PC-9 (cell line): ENCODE measurements around the gene FAM209B. TPM values are rescaled to one million over a fixed set of nuclear protein-coding genes. Genes with fewer than 3 reads are reported as not detected.

Experiments used
- BruUV-seq: library from RNA; stranded (reverse); fragments of 400-500 nt; replicated peaks from 2 replicates; lab custom pipeline; 2021; lab: Mats Ljungman, UMichigan
- CTCF ChIA-PET: fragments of 300-600 bp; sonication (Branson Sonifier 250); formaldehyde crosslinking; loops from one replicate; lab custom pipeline; 2022; ENCODE audit warnings: antibody characterized with exemption; lab: Charles Lee
- POLR2A ChIA-PET: fragments of 300-600 bp; sonication (Branson Sonifier 250); formaldehyde crosslinking; loops from one replicate; lab custom pipeline; 2022; ENCODE audit warnings: antibody characterized with exemption; ENCODE audit not compliant: unreplicated experiment; lab: Charles Lee
- DNase-seq, 2 experiments: peaks; one replicate each; pipeline versions ENCODE4 v3.0.0 to v3.0.0-alpha.2; 2015 to 2022; ENCODE audit warnings: mixed read lengths in 1 of 2
- H2AFZ ChIP-seq: fragments of 200-600 bp; sonication (generic); 2 replicates; pipeline ENCODE4 v1.8.1; 2017; ENCODE audit warnings: antibody characterized with exemption
- H3F3A ChIP-seq: fragments of 200-600 bp; sonication (generic); 2 replicates; pipeline ENCODE4 v1.8.1; 2017; ENCODE audit warnings: antibody characterized with exemption, mild to moderate bottlenecking, low read depth; ENCODE audit not compliant: insufficient read depth
- H3K27ac ChIP-seq: fragments of 200-600 bp; sonication (generic); 2 replicates; pipeline ENCODE4 v1.6.1; 2016; ENCODE audit warnings: mixed run types
- H3K27me3 ChIP-seq: fragments of 200-600 bp; sonication (generic); 2 replicates; pipeline ENCODE4 v1.6.1; 2016; ENCODE audit warnings: low read depth, mixed run types; ENCODE audit not compliant: insufficient read depth
- H3K36me3 ChIP-seq: fragments of 200-600 bp; sonication (generic); 2 replicates; pipeline ENCODE4 v1.6.1; 2016; ENCODE audit warnings: low read depth, mixed run types
- H3K4me1 ChIP-seq: fragments of 200-600 bp; sonication (generic); replicated peaks from 2 replicates; pipeline ENCODE4 v1.6.1; 2016; ENCODE audit warnings: mixed run types; ENCODE audit not compliant: insufficient read depth
- H3K4me2 ChIP-seq: fragments of 200-600 bp; sonication (generic); 2 replicates; pipeline ENCODE4 v1.6.1; 2017; ENCODE audit warnings: mixed run types
- H3K4me3 ChIP-seq: fragments of 200-600 bp; sonication (generic); 2 replicates; pipeline ENCODE4 v1.6.1; 2016; ENCODE audit warnings: mixed run types
- H3K79me2 ChIP-seq: fragments of 200-600 bp; sonication (generic); 2 replicates; pipeline ENCODE4 v1.6.1; 2017; ENCODE audit warnings: low read depth, mixed run types
- H3K9me2 ChIP-seq: fragments of 200-600 bp; sonication (generic); 2 replicates; pipeline ENCODE4 v1.8.1; 2017; ENCODE audit warnings: mild to moderate bottlenecking; ENCODE audit not compliant: insufficient read depth
- H3K9me3 ChIP-seq: fragments of 200-600 bp; sonication (generic); 2 replicates; pipeline ENCODE4 v1.8.1; 2016; ENCODE audit warnings: low read depth; ENCODE audit not compliant: insufficient read depth
- H4K20me1 ChIP-seq: fragments of 200-600 bp; sonication (generic); 2 replicates; pipeline ENCODE4 v1.8.1; 2017; ENCODE audit not compliant: insufficient read depth
- CTCF ChIP-seq: fragments of 200-600 bp; sonication (generic); conservative IDR thresholded peaks from 2 replicates; pipeline ENCODE4 v1.6.1; 2017; ENCODE audit warnings: mixed run types, antibody characterized with exemption, mild to moderate bottlenecking, moderate library complexity
- EZH2 ChIP-seq: fragments of 200-600 bp; sonication (generic); IDR thresholded peaks from 2 replicates; pipeline ENCODE4 v1.8.0; 2017; ENCODE audit warnings: antibody characterized with exemption, low read depth
- intact Hi-C: fragments of 100-400 bp; cut with micrococcal nuclease; formaldehyde crosslinking; loops from one replicate; pipeline ENCODE4 v1.10.0; 2022; ENCODE audit not compliant: unreplicated experiment
- total RNA-seq: library from RNA; stranded (reverse); gene quantifications from 2 replicates; pipeline ENCODE4 v1.2.3, GENCODE V29; 2021

Gene FAM209B
- total RNA-seq, 1 experiment from 2014 or later, result not detected

- intact Hi-C loops, result no loop called here
- no peak overlapping the region for H3K27ac ChIP-seq
- no peaks in the 10 kb centered on the region; the same call in 1 of the 2 replicates for H3F3A ChIP-seq
- no peaks in the 10 kb centered on the region for H4K20me1 ChIP-seq
- BruUV-seq, result no TSS peak
- no peaks in the 10 kb centered on the region for H3K9me2 ChIP-seq
- no peak overlapping the region for H3K4me3 ChIP-seq
- H3K79me2 ChIP-seq, result no peaks in the 10 kb centered on the region
- DNase-seq, result no peak
- H3K4me2 ChIP-seq, result no peak overlapping the region
- H3K36me3 ChIP-seq, result no peaks in the 10 kb centered on the region
- no peaks in the 10 kb centered on the region for H3K27me3 ChIP-seq
- H3K9me3 ChIP-seq, result no peaks in the 10 kb centered on the region
- ChIA-PET POLR2A (no interaction called here), CTCF (no interaction called here)
- H2AFZ ChIP-seq, result no peak overlapping the region
- no peak for TF ChIP-seq EZH2
- no peak for TF ChIP-seq CTCF
- H3K4me1 ChIP-seq, result no peaks in the 10 kb centered on the region
Observed at GRCh38 chr20:56540415-56540814, 7.4 kb downstream of the FAM209B start.

DNA sequence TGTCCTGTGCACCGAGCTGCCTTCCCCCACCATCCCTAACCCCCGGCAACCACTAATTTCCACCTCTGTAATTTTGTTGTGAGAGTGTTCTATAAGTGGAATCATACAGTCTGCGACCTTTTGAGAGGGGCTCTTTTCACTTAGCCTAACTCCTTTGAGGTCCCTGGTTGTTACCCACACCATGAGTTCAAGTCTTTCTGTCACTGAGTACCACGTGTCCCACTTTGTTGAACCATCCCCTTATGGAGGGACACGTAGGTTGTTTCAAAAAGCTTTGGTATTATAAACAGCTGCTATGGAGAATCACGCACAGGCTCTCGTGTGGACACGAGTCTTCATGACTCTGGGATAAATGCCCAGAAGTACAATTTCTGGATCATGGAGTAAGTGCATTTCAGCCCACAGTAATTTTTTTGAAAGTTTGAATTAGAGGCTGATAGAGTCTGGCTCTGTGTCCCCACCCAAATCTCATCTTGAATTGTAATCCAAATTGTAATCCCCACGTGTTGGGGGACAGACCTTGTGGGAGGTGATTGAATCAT, 9.5 kb downstream of the FAM209B start:
- no peak overlapping the region for H3K4me3 ChIP-seq
- H3K79me2 ChIP-seq, result no peaks in the 10 kb centered on the region
- H3K4me2 ChIP-seq, result no peak overlapping the region
- TF ChIP-seq CTCF (no peak), EZH2 (no peak)
- ChIA-PET CTCF (interaction anchor here (0.7 kb wide), 1 partner anchor 450 kb away, joined by 3 read pairs; no protein-coding TSS in a partner anchor), POLR2A (no interaction called here)
- no peaks in the 10 kb centered on the region for H3K4me1 ChIP-seq
- no peaks in the 10 kb centered on the region for H4K20me1 ChIP-seq
- no peak for DNase-seq
- H3K9me2 ChIP-seq, result no peaks in the 10 kb centered on the region
- no TSS peak for BruUV-seq
- no peaks in the 10 kb centered on the region for H3F3A ChIP-seq
- intact Hi-C loops, result no loop called here
- no peaks in the 10 kb centered on the region for H3K36me3 ChIP-seq
- H3K9me3 ChIP-seq, result no peaks in the 10 kb centered on the region
- no peak overlapping the region for H2AFZ ChIP-seq
- no peak overlapping the region for H3K27ac ChIP-seq
- no peaks in the 10 kb centered on the region for H3K27me3 ChIP-seq

GRCh38 chr20:56551571-56551970, 18.5 kb downstream of the FAM209B start:
- no peak for DNase-seq
- H3K79me2 ChIP-seq, result no peaks in the 10 kb centered on the region
- CTCF ChIA-PET, result interaction anchor here (0.9 to 2.3 kb wide), 3 partner anchors 28 to 422 kb away, joined by 8 to 13 read pairs (median 10); partner anchors contain the start of gene TFAP2C

More at GRCh38 chr20:56551571-56551970, 18.5 kb downstream of the FAM209B start:
- H3K4me1 ChIP-seq, result peaks cover 27% of the 10 kb centered on the region
- no peaks in the 10 kb centered on the region for H3K36me3 ChIP-seq
- no peak overlapping the region for H3K4me3 ChIP-seq
- no peaks in the 10 kb centered on the region; the same call in 1 of the 2 replicates for H3K27me3 ChIP-seq
- no peak overlapping the region for H3K27ac ChIP-seq
- H2AFZ ChIP-seq, result no peak overlapping the region
- TF ChIP-seq CTCF (no peak), EZH2 (no peak)
- peaks cover 16% of the 10 kb centered on the region for H3F3A ChIP-seq
- POLR2A ChIA-PET, result interaction anchor here (0.7 kb wide), 1 partner anchor 253 kb away, joined by 6 read pairs; no protein-coding TSS in a partner anchor
- BruUV-seq, result no TSS peak
- H3K9me2 ChIP-seq, result no peaks in the 10 kb centered on the region
- H4K20me1 ChIP-seq, result no peaks in the 10 kb centered on the region
- H3K9me3 ChIP-seq, result no peaks in the 10 kb centered on the region
- intact Hi-C loops, result loop anchor here (2.0 to 5.0 kb wide), 2 partner anchors 509 to 796 kb away; no protein-coding TSS in a partner anchor
- H3K4me2 ChIP-seq, result no peak overlapping the region
